IMR-90 (cell line): ENCODE results near the gene PCDHGA2. TPM values are rescaled to one million over a fixed set of nuclear protein-coding genes. Genes with fewer than 3 reads are reported as not detected.
"Not testable (repeated sequence)": the region's sequence is repeated elsewhere in the genome, so short reads cannot be mapped to it uniquely, and the experiment has no call there.

Experiments used
- ATAC-seq: fragments of 200-7000 bp; cut with Tn5 transposase; 2 replicates; pipeline ENCODE4 v1.9.1; 2020; ENCODE audit warnings: low read depth, mild to moderate bottlenecking, moderate library complexity
- BruUV-seq: library from RNA; stranded (reverse); fragments of 400-500 nt; replicated peaks from 2 replicates; lab custom pipeline; 2021; lab: Mats Ljungman, UMichigan
- CTCF ChIA-PET: fragments of 300-600 bp; formaldehyde crosslinking; extraction: SDS; loops from one replicate; lab custom pipeline; 2021; ENCODE audit warnings: antibody characterized with exemption; lab: Yijun Ruan, JAX
- POLR2A ChIA-PET: fragments of 300-600 bp; sonication (Branson Sonifier 250); formaldehyde crosslinking; loops from one replicate; lab custom pipeline; 2022; ENCODE audit warnings: antibody characterized with exemption; ENCODE audit not compliant: unreplicated experiment; lab: Charles Lee
- DNase-seq: peaks from one replicate; pipeline ENCODE4 v3.0.0; 2013
- H2AFZ ChIP-seq: replicated peaks from 2 replicates; pipeline ENCODE3; 2013; ENCODE audit warnings: low read length, mild to moderate bottlenecking; ENCODE audit not compliant: poor library complexity
- H2AK5ac ChIP-seq: 2 replicates; pipeline ENCODE4 v1.6.1; 2013; ENCODE audit warnings: low read depth, low read length, inconsistent platforms
- H2AK9ac ChIP-seq: replicated peaks from 2 replicates; pipeline ENCODE3; 2013; ENCODE audit warnings: mild to moderate bottlenecking, low read depth, low read length, moderate library complexity; ENCODE audit not compliant: poor library complexity
- H2BK120ac ChIP-seq: 2 replicates; pipeline ENCODE4 v1.6.1; 2013; ENCODE audit warnings: low read depth, low read length, inconsistent platforms
- H2BK15ac ChIP-seq: 3 replicates; pipeline ENCODE4 v1.6.1; 2013; ENCODE audit warnings: low read depth, low read length, inconsistent platforms
- H2BK20ac ChIP-seq: 2 replicates; pipeline ENCODE4 v1.6.1; 2013; ENCODE audit warnings: low read depth, mild to moderate bottlenecking, inconsistent platforms, low read length, moderate library complexity
- H2BK5ac ChIP-seq: 2 replicates; pipeline ENCODE4 v1.6.1; 2013; ENCODE audit warnings: mild to moderate bottlenecking, low read depth, low read length, inconsistent platforms; ENCODE audit not compliant: poor library complexity, severe bottlenecking
- H3K14ac ChIP-seq: replicated peaks from 2 replicates; pipeline ENCODE4 v1.6.1; 2013; ENCODE audit warnings: low read depth, low read length, inconsistent platforms
- H3K18ac ChIP-seq: 2 replicates; pipeline ENCODE4 v1.6.1; 2013; ENCODE audit warnings: low read depth, low read length, control low read depth
- H3K23ac ChIP-seq: 2 replicates; pipeline ENCODE4 v1.6.1; 2013; ENCODE audit warnings: low read depth, low read length, inconsistent platforms
- H3K27ac ChIP-seq: 2 replicates; pipeline ENCODE4 v1.5.1; 2013; ENCODE audit warnings: mild to moderate bottlenecking, control low read depth, low read length; ENCODE audit not compliant: insufficient read depth
- H3K27me3 ChIP-seq: 2 replicates; pipeline ENCODE4 v1.6.1; 2013; ENCODE audit warnings: low read length; ENCODE audit not compliant: control insufficient read depth, insufficient read depth
- H3K36me3 ChIP-seq: 2 replicates; pipeline ENCODE4 v1.6.1; 2013; ENCODE audit warnings: low read length, mixed read lengths; ENCODE audit not compliant: control insufficient read depth, insufficient read depth
- H3K4ac ChIP-seq: 2 replicates; pipeline ENCODE4 v1.6.1; 2013; ENCODE audit warnings: low read depth, low read length, inconsistent platforms
- H3K4me1 ChIP-seq: 2 replicates; pipeline ENCODE4 v1.6.1; 2013; ENCODE audit warnings: low read length, mixed read lengths; ENCODE audit not compliant: control insufficient read depth, insufficient read depth
- H3K4me2 ChIP-seq: 2 replicates; pipeline ENCODE4 v1.6.1; 2013; ENCODE audit warnings: low read depth, mild to moderate bottlenecking, control low read depth, low read length, moderate library complexity
- H3K4me3 ChIP-seq: 2 replicates; pipeline ENCODE4 v1.5.1; 2013; ENCODE audit warnings: low read depth, mild to moderate bottlenecking, control low read depth, low read length, moderate library complexity; ENCODE audit not compliant: insufficient read depth
- H3K56ac ChIP-seq: 2 replicates; pipeline ENCODE4 v1.6.1; 2013; ENCODE audit warnings: low read length, inconsistent platforms; ENCODE audit not compliant: insufficient read depth; ENCODE audit errors: extremely low read depth
- H3K79me1 ChIP-seq, 2 experiments: 2 replicates each; pipeline ENCODE4 v1.6.1; 2013; ENCODE audit warnings: low read length in 2 of 2, inconsistent platforms in 1 of 2, low read depth in 1 of 2
- H3K9ac ChIP-seq: 2 replicates; pipeline ENCODE4 v1.6.1; 2013; ENCODE audit warnings: low read depth, low read length, control low read depth
- H3K9me1 ChIP-seq: 2 replicates; pipeline ENCODE4 v1.6.1; 2013; ENCODE audit warnings: low read length, inconsistent platforms; ENCODE audit not compliant: insufficient read depth
- H3K9me3 ChIP-seq: 2 replicates; pipeline ENCODE4 v1.6.1; 2013; ENCODE audit warnings: low read length; ENCODE audit not compliant: control insufficient read depth, insufficient read depth
- H4K20me1 ChIP-seq: 2 replicates; pipeline ENCODE4 v1.6.1; 2013; ENCODE audit warnings: low read length, inconsistent platforms; ENCODE audit not compliant: insufficient read depth
- H4K5ac ChIP-seq: 2 replicates; pipeline ENCODE4 v1.6.1; 2013; ENCODE audit warnings: mild to moderate bottlenecking, low read depth, low read length, control low read depth
- H4K8ac ChIP-seq, 2 experiments: 2 replicates each; pipeline ENCODE4 v1.6.1; 2013; ENCODE audit warnings: low read depth in 2 of 2, low read length in 2 of 2, control low read depth in 1 of 2, inconsistent platforms in 1 of 2
- H4K91ac ChIP-seq: 2 replicates; pipeline ENCODE4 v1.6.1; 2013; ENCODE audit warnings: low read depth, low read length, inconsistent platforms; ENCODE audit not compliant: insufficient read depth
- WGBS, 2 experiments: methylation state at CpG; one replicate each; pipeline versions ENCODE4 v1.1.5 to v1.1.7; 2013; ENCODE audit warnings: missing lambda C conversion rate in 2 of 2; ENCODE audit not compliant: insufficient read length in 1 of 2; ENCODE audit errors: extremely low coverage in 2 of 2; 5-methylcytosine and 5-hydroxymethylcytosine counted together
- dilution Hi-C: fragments of 300-500 bp; cut with HindIII; formaldehyde crosslinking; loops from one replicate; pipeline ENCODE4 v1.14.3; 2018; ENCODE audit warnings: low sequenced_read_pairs; ENCODE audit not compliant: unreplicated experiment
- in situ Hi-C: fragments of 300-500 bp; cut with MboI; formaldehyde crosslinking; loops from 3 replicates; pipeline ENCODE4 v1.14.3; 2019; ENCODE audit warnings: low sequenced_read_pairs, inconsistent platforms, mixed read lengths
- intact Hi-C: fragments of 100-400 bp; cut with micrococcal nuclease; formaldehyde crosslinking; loops from 2 replicates; pipeline ENCODE4 v1.10.0; 2022
- polyA plus RNA-seq, 3 experiments: library from polyadenylated mRNA; depleted of rRNA; stranded (reverse); fragments of >200 nt; gene quantifications; 2 replicates each; pipeline ENCODE4 v1.2.3, GENCODE V29; 2012; ENCODE audit warnings: low replicate concordance in 1 of 3
- total RNA-seq: library from RNA; depleted of rRNA; stranded (reverse); fragments of >200 nt; gene quantifications from 2 replicates; pipeline ENCODE4 v1.2.3, GENCODE V29; 2012

PCDHGA2 gene
- total and polyA plus RNA-seq, 2 of the 4 experiments (the other 2 are of a cell fraction) = 3.4 to 3.6 TPM

GRCh38 chr5:141375444-141376155, 37.0 kb downstream of the PCDHGA2 start:
- intact Hi-C loops, H2AFZ ChIP-seq, H3K27me3 ChIP-seq, H2BK5ac ChIP-seq, H4K91ac ChIP-seq, H3K4me3 ChIP-seq, H4K20me1 ChIP-seq, H3K9me1 ChIP-seq, CTCF ChIA-PET, H3K23ac ChIP-seq, H3K56ac ChIP-seq, H2AK5ac ChIP-seq, H2BK20ac ChIP-seq, H2BK15ac ChIP-seq, ATAC-seq, H3K79me1 ChIP-seq, H3K4ac ChIP-seq, BruUV-seq, POLR2A ChIA-PET, H3K4me2 ChIP-seq, H4K8ac ChIP-seq, dilution Hi-C loops, H2AK9ac ChIP-seq, H3K18ac ChIP-seq, H4K5ac ChIP-seq, in situ Hi-C loops, H2BK120ac ChIP-seq, DNase-seq, H3K4me1 ChIP-seq, H3K9ac ChIP-seq, H3K14ac ChIP-seq, H3K27ac ChIP-seq: not testable (repeated sequence)
- Histone ChIP-seq H3K36me3 (peaks cover 20% of the 10 kb centered on the region), H3K9me3 (peaks cover 54% of the 10 kb centered on the region)
- WGBS, 2 experiments = 40% methylated on average over 9 of the region's 48 CpGs; no CpG with 5 or more reads in 1 of the 2 experiments
